ENCODE measurements around the gene MNT.

MNT gene

GRCh38 chr17:2380226-2380922, 20.5 kb downstream of the MNT start:
- no peak for DNase-seq

DNA sequence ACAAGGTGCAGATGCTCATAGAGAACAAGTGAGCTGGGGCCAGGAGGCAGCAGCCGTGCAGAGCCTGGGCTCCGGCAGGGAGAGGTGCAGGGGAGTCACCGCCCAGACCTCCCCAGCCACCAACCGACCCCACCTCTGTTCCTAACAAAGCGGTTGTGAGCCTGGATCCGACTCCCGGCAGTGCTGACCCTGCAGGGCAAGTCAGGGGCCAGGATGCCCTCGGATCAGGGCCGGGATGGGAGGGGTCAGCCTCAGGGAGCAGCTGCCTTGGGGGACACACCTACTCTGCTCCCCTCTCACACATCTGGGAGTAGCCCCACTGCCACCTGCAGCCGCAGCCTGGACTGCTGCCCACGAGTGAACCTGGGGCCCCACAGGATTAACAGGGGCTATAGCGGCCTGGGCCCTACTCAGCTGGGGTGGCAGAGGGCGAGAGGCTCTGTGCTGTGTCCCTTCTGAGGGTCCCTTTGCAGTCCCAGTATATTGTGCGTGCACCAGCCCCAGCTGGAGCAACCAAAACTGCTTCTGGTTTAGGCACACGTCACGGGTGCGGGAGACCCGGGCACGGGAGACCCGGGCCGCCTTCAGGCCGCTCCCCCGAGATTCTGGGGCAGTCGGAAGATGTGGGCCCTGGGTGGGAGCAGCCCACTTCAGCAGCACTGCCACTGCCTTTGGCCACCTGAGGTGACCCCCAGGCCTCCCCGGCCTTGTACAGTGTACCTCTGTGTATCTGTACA, 21.2 kb downstream of the MNT start:
- DNase-seq = no peak

- DNase-seq = no peak
These were observed 22.0 kb downstream of the MNT start for GRCh38 chr17:2378905-2379304.

DNA sequence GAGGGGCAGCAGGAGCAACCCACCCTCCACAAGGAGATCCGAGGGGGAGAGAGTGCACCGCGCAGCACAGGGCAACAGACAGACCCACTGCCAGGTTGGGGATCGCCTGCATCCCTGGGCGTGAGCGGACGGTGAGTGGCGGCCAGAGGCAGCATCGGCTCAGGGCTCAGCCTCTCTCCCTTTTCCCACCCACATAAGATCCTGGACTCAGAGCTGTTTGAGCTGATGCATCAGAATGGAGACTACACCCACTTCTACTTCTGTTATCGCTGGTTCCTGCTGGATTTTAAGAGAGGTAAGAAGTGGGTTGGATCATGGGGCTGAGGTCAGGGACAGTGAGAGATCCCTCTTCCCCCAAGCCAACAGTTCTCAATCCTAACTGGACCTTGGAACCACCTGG, 23.2 kb downstream of the MNT start:
- no peak for DNase-seq

DNA sequence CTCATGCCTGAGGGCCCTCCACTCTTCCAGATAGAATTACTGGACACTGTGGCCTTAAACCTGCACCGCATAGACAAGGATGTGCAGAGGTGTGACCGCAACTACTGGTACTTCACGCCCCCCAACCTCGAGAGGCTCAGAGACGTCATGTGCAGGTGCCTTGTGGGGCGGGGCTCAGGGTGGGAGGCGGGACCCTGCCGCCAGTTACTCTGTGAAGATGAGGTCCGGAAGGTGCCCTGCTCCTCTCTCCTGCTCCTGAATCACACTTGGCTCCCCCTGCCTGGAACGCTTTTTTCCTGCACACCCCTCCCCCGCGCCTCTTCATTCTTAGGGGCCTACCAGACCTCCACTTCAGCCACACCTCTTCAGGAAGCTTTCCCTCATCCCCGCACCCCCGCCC, 24.8 kb downstream of the MNT start:
- no peak for DNase-seq

DNA sequence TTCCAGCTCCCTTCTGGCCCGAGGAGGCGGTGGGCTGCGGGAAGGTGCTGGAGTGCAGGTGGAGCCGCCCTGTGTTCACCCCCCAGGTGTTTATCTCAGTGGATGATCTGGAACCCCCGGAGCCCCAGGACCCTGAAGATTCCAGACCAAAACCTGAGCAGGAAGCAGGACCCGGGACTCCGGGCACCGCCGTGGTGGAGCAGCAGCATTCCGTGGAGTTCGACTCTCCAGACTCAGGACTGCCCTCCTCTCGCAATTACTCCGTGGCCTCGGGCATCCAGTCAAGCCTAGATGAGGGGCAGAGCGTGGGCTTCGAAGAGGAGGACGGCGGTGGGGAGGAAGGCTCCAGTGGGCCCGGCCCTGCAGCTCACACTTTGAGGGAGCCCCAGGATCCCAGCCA, 25.5 kb downstream of the MNT start:
- no peak for DNase-seq

DNA sequence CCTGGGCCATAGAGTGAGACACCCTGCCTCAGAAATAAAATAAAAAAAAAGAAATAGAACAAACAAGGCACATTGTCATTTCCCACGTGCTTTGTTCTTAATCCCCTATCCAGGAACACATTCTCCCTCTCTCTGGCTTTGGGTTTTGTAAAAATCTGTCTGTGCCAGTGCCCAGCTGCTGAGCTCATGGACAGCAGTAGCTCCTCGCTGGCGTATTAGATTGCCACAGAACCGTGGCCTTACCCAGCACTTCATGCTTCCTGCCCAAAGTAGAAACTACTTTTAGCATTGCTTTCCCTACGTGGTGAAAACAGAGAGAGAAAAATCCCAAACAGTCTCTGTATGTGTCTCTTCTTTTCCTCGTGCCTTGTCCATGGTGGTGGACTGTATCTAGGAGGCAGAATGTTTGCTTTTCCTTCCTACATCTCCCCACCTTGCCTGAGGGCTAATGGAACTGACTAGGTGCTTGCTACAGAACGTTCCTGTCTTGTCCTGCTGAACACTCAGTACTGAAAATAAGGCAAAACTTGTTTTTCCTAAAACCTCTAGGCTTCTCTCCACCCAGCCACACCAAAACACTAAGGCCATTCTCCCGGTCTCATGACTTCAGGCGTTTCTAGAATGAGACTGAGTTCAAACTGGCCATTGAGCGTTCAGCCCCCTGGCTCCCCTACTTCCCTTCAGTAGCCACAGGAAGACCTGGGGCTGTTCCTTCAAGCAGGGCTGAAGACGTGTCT, 26.1 kb downstream of the MNT start:
- no peak for DNase-seq

GRCh38 chr17:2373179-2373578, 27.7 kb downstream of the MNT start:
- DNase-seq = no peak

DNA sequence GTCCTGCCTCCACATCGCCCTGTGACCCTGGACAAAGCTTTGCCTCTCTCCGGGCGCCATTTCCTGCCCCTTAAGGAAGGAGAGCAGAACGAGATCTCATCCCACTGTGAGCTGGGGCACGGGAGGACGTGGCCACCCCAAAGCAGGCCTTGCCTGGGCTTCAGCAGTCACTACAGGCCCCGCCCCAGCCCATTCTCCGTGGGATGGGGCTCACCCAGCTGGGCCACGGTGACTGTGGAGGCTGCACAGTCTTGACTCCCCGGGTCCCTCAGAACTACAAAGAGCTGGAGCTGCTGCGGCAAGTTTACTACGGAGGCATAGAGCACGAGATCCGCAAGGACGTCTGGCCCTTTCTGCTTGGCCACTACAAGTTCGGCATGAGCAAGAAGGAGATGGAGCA, 28.2 kb downstream of the MNT start:
- DNase-seq = no peak

- no peak for DNase-seq
These were observed 28.7 kb downstream of the MNT start for GRCh38 chr17:2372180-2372579.

DNA sequence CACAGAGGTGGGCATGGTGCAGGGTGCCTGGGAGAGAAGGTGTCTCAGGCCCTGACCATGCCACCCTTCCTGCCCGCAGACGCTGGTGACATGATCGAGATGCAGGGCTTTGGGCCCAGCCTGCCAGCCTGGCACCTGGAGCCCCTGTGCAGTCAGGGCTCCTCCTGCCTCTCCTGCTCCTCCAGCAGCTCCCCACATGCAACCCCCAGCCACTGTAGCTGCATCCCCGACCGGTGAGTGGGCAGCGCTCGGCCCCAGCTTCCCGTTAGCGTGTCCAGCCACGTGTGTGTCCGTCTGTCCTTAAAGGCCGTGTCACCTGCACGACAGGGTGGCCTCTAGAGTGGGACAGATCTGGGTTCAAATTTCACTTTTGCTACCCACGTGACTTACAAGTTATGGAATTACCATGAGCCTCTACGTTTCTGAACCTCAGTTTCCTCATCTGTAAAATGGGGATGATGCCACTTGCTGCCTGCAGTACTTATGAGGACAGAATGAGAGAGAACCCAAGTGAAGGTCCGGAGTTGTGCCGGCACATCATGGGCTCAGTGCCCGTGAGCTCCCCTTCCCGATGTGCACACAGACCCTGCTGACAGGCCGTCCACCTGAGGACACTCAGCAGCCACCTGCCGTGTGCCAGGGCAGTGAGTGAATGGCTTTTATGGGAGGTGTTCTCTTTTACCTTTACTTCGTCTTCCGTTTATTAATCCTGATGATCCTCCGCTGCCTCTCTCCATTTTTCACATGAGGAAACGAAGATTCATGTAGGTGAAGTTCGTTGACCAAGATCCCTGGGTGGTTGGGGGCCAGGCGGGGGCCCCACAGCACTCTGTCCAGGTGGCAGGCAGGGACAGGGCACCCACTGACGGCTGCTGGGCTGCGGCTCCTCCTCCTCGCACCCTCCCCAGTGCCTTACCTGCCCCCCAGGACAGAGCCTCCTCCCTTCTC, 29.4 kb downstream of the MNT start:
- DNase-seq = no peak

DNA sequence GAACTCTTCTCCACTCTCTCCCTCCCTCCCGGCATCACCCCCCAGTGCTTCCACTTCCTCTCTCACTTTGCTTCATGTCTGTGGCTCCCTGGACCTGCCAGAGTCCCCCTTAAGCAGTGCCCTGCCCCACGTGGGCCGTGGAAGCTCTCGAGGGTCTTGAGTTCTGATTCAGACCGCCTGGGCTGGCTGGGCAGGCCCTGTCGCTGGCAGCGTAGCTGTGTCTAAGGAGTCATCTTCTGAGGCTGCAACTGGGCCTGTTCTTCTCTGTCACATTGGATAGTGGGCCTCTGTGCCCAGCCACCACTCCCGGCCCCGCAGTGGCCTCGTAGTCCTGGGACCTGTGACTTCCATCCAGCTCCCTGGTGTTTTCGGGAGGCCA, 30.7 kb downstream of the MNT start:
- no peak for DNase-seq

- DNase-seq = no peak
These were observed 31.2 kb downstream of the MNT start for GRCh38 chr17:2369551-2370210.

DNA sequence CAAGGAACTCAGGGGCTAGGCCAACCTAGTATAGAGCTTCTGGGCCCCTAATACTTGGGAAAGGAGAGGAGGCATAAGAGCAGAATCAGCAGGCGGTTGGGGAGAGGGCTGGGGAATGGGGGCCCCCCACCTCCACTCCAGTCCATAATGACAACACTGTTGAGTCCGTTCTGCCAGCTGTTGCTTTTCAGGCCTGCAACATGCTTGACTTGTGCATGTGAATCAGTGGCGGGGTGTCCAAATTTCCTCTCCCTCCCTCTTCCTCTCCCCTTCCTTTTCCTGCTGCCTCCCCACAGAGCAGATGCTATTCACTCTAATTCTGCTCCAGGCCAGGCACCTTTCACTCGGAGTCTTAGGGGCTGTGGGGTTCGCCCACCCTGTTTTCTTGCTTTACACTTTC, 31.8 kb downstream of the MNT start:
- DNase-seq = no peak

- DNase-seq = no peak
These were observed 32.5 kb downstream of the MNT start for GRCh38 chr17:2368359-2368758.

DNA sequence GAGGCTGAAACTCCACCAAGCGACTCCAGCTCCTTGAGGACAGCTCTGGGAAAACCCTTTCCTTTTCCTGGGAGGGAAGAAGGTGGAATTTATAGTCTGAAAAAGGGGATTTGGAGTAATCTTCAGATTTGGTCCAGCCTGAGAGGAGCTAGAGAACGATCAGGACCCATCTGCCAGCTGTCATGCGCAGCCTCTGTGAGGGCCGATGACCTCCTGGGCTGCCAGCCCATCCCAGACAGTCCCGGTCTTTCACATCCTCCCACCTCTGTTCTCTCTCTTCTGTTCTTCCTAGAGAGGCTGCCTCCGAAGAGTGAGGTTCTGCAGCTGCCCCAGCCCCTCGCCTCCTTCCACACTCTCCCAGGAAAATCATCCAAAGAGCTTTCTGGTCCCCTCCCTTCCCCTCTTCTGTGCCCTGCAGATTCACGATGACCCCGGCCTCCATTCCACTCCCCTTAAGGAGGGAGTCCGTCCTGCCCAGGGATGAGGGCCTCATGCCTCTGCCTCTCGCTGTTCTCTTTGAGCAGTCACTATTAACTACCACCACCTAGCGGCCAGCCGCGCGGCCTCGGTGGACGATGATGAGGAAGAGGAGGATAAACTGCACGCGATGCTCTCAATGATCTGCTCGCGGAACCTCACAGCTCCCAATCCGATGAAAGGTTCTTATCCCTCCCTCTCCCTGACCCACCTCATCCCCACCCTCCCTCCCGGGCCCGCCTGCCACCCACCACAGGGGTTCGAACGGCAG, 33.9 kb downstream of the MNT start:
- no peak for DNase-seq

DNA sequence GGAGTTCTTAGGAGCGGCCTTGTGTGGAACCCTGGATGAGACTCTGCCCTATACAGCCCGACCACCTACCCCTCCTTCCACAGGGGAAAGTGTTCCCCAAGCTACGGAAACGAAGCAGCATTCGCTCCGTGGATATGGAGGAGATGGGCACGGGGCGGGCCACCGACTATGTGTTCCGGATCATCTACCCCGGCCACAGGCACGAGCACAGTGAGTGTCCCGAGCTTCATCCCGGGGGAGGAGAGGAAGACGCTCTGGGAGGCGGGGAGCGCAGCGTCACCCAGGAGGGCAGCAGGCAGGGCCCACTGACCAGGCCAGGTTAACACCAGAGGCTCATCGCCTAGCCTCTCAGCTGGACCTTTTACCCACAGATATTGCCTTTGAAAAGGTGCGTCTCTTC, 35.7 kb downstream of the MNT start:
- DNase-seq = no peak

GRCh38 chr17:2364763-2365116, 36.1 kb downstream of the MNT start:
- DNase-seq = no peak

- no peak for DNase-seq
These were observed 36.8 kb downstream of the MNT start for GRCh38 chr17:2363851-2364762.

GRCh38 chr17:2363318-2363717, 37.5 kb downstream of the MNT start:
- DNase-seq = no peak

- no peak for DNase-seq
These were observed 38.0 kb downstream of the MNT start for GRCh38 chr17:2362881-2363280.
